Mesenteric fat pad (tissue), 1 donor: Measurements from ENCODE around the gene DPCD. TPM values are rescaled to one million over a fixed set of nuclear protein-coding genes. Genes with fewer than 3 reads are reported as not detected.

Source experiments
- DNase-seq: peaks from one replicate; pipeline ENCODE4 v3.0.0-alpha.2; 2020; ENCODE audit warnings: low spot score
- total RNA-seq: library from RNA; stranded (reverse); fragmentation: NEBNext Ultra II Directional; extraction: Animal tissue kit (Norgen Biotek cat#: 25700); gene quantifications from one replicate; pipeline ENCODE4 v1.2.1, GENCODE V29; 2021
- donor health status: DM: yes; HTN: yes; CAD: no.

Gene DPCD
- total RNA-seq, 1 donor from 2014 or later = 5.2 TPM

DNA sequence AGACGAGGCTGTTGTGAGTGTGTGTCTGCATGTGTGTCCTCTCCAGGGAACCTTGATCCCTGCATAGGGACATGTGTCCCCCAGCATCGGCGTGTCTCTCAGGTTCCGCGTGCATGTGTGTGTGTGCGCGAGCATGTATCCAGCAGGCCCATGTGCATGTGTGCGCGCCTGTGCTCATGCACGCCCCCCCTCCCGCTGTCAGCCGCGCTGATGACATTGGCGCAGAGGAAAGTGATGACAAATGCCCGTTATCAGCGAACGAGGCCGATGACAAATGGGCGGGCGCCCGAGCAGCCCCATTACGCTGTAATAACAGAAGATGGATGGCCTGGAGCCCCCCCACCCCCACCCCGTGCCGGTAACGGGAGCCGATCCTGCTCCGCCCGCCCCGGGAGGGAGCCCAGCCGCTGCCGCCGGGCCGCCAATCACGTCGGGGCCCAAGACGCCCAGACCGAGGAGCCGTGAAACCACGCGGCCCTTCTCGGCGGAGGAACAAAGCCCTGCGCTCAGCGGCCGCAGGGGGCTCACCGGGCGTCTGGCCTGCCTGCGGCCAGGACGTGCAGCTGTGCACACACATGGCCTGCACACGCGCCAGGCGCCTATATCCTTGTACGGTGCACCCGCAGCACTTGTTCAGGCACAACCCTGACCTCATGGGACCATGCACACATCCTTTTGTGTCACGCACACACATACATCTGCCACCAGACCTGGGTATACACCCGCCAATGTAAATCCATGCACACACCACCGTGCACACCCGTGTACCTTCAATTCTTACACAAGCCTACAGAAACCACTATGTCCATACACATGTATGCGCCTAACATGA, 21.6 kb upstream of the DPCD start:
- peak; percentile 87 for DNase-seq

DNA sequence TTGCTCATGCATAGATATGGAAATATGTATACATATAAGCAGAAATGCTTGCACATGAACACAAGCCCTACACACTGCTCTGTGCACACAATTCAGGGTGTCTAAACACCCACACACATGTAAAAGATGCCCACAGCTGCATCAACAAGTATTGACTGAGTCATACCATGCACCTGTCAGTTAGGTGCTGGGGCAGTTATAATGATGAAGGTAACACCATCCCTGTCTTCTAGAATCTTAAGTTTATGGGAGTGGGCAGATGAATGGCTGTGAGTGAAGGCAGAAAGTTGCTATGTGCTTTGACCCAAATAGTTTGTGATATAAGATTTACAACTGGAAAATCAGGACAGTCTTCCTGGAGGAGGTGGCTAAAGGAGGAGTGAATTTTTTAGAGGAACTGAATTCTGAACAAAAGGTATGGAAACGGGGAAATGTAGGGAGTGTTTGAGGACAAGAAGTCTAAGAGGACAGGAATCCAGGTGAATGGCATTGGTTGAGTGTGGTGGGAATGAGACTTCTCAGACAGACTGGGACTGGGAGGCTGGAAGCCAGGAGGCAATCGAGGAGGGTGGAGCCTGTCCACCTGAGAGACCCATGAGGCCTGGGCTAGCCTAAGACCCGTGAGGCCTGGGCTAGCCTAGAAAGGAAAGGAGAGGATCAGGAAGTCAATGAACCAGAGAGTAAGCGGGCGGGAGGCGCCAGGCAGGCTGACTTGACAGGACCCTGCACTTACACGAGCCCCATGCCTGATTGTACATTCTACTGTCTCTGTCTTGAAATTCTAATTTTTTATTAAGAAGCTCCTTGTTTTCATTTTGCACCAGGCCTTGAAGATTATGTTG, 20.7 kb upstream of the DPCD start:
- peak; percentile 78 for DNase-seq

DNA sequence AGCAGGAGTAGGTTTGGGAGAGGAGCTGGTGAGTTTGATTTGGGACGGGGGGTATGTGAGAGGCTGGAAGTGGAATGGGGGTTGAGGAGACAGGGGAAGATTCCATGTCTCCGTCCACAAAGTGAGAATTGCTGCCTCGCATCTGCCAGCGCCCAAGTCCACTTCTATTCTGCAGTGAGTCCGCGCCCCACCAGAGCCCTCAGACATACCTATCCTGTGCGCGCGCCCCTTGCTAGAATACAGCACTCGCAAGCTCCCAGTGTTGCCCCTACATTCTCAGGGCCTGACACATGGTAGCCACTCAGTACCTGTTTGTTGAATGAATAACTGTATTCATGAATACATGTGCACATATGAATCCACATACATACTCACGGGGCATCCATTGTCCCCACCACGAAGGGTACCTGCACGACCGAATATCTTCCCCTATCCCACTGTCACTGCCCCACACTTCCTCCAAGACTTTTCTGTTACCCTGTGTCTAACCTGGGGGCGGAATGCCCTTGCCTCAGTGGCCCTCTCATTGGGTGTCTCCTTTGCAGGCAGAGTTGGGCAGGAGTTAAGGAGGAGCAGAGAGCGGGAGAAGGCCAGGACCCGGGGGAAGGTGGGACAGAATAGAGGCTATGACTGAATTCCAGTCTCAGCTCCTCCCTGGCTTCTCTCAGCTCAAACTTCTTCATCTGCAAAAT, 19.9 kb upstream of the DPCD start:
- DNase-seq = peak; percentile 57

DNA sequence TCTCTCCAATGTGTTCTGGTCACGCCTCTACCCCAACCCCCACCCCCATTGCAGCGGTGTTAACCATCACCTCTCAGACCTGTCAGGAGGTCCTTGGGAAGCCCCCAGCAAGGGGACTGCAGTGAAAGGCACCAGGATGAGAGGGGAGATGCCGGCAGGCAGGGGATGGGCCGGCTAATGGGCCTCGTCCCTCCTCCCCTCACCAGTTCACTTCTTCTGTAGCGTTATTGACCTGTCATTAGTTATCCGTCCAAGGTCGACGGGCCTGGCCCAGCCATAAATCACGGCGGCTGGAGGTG, 18.8 kb upstream of the DPCD start:
- peak; percentile 87 for DNase-seq

DNA sequence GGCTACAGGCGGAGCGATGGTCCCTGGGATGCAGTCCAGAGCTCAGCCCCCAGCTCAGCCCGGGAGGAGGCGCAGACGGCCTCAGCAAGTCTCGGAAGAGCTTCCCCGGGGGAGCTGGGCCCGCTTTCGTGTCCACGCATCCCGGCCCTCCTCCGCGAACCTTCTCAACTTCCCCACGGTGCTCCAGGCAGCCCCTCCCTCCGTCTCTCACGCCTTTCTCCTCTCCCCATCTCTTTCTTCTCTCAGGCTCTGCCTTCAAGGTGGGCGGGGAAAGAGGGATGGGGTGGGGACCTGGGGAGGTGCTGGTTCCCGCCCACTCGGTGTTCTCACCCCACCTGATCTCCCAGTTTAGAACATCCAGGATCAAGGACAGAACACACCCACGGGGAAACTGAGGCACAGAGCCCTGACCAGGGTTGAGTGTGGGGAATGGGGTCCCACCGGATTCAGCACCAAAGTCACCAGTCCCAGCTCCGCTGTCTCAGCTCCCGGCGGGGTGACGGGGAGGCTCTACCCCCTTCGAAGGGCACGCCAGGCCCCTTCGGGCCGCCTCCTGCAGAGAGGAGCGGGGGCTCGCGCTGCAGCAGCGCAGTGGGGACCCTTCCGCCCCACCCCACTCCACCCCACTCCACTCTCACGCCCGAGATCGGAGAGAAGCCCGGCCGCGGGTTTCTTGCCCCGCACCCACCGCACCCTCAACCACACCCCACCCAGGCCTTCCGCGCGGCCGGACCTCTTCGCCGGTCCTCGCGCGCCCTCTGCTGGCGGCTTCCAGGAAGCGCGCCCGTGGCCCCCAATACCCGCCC, 18.3 kb upstream of the DPCD start:
- peak; percentile 95 for DNase-seq

DNA sequence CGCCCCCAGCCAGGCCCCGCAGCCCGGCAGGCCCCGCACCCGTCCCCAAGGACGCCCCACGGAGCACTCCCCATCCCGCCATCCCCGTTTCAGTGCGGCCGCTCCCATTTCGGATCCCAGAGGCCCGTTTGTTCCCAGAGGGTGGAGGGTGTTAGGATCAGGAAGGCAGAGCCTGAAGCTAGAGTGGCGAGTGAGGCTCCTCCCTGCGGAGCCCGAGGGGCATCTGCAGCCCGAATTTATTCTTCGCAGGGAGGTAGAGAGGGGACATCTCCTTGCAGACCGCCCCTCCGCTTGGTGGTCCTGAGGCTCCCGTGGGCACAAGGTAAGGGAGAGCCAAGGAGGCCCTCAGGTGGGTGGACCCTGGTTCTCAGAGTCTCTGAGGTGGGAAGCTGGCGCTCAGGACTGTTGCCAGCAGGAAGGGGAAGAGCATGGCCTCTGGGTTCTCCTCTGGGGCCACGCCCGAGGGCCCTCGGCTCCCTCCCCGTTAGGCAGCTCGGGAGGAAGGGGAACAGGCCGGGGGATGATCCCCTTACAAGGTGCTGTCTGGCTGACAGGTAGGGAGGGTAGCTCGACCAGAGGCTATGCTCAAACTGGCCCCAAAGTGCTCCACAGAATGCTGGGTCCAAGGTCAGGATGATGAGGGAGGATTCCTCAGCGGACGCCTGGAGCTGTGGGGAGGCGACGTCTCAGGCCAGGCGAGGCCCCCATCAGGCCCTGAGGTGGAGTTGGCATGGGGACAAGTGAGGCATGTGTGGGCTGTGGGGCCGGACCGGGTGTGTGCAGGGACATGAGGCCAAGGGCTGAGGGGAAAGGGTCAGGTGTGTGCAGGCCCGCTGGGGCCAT, 17.5 kb upstream of the DPCD start:
- no peak for DNase-seq

DNA sequence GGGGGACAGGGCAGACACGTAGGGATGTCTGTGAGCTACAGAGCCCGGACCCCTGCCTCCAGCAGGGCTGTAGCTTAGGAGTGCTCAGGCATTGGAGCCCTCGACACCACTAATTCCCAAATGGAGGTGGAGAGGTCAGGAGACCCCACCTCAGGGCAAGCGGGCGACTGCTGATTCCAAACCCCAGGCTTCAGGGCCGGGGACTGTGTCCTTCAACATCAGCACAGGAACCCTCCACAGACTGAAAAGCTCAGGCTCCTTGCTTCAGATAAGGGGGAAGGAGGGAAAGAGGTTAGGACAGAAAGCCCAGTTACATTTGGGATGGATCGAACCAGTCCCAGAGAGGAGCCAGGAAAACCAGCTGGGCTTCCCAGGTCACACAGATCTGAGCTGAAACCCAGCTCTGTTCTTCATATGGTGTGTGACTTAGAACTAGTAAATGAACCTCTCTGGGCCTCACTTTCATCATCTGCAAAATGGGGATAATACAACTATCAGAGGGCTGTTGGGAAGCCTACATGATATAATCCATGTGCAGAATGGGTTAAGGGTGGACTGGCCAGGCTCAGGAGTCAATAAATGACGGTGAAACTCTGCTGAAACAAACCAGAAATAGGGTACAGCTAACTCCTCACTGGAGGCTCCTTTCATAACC, 16.7 kb upstream of the DPCD start:
- DNase-seq = no peak

DNA sequence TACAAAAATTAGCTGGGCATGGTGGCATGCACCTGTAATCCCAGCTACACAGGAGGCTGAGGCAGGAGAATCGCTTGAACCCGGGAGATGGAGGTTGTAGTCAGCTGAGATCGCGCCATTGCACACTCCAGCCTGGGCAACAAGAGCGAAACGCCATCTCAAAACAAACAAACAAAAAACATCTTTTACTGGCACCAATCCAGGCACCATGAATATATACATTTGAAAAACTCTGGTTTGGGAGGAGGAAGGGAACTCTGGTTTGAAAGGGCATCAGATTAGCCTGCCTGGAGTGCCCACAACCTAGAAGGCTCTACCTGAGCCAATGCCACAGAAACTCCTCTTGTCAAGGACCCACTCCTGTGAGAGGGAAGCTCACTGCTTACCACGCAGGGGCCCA, 16.0 kb upstream of the DPCD start:
- DNase-seq = no peak

DNA sequence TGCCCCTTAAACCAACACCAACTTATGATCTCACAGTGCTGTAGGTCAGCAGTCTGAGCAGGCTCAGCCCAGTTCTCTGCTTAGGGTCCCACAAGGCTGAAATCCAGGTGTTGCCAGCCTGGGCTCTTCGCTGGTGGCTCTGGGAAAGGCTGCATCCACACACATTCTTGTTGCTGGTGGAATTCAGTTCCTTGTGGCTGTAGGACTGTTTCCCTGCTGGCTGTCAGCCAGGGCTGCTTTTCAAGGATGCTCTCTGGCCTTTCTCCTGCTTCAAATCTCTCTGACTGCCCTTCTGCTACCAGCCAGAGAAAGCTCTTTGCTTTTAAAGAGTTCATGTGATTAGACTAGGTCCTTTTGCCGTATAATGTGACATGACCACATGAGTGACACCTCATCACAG, 15.3 kb upstream of the DPCD start:
- DNase-seq = no peak

DNA sequence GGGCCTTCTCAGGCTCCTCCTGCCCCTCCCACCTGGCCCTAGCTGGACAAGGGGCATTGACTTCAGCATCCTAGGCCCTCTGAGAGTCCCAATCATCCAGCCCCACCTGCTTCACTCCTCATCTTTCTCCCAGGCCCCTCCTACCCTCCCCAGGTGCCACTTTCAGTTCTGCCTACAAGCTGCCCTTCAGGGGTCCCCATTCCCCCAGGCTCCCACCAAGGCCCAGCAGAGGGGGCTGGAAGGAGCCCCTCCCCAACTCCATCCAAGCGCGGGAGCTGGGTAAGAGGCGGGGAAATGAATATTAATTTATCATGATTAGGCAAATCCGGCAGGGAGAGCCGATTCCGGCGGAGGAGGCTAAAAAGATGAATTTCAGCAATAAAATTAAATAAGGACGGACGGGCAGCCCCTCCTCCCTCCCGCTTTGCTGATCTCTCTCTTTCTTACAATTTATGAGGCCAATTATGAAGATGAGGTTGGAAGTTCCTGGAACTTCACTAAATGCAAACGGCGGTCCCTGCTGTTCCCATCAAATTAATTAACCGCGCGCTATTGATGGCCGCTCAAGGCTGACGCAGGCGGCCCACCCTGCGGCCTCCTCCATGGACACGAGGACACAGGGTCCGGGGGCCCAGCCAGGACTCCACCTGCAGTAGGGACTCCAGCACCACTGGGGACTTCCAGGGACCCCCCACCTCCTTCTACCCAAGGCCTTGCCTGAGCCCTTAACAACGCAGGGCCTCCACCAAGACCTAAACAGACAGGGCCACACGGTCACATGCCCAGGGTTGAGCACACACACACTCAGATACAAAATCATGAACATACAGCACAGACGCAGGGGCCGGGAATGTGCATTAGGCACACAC, 14.0 kb upstream of the DPCD start:
- no peak for DNase-seq

DNA sequence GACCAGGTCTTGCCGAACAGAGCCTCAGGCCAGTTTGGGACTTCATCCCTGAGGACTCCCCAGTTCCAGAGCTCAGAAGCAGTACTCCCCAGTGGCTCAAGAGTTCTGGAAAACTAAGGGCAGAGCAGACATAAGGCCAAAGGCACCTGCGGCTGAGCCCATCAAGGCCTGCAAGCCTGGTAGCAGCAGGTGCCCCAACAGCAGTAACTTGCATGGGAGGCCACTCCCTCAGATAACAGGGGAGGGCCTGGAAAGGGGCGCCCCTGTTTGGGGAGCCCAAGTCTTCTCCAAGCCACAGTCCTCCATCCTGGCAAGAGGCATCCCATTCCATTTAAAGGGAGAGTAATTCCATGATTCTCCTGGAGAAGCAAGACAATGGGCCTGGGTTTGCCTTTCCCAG, 13.0 kb upstream of the DPCD start:
- no peak for DNase-seq

DNA sequence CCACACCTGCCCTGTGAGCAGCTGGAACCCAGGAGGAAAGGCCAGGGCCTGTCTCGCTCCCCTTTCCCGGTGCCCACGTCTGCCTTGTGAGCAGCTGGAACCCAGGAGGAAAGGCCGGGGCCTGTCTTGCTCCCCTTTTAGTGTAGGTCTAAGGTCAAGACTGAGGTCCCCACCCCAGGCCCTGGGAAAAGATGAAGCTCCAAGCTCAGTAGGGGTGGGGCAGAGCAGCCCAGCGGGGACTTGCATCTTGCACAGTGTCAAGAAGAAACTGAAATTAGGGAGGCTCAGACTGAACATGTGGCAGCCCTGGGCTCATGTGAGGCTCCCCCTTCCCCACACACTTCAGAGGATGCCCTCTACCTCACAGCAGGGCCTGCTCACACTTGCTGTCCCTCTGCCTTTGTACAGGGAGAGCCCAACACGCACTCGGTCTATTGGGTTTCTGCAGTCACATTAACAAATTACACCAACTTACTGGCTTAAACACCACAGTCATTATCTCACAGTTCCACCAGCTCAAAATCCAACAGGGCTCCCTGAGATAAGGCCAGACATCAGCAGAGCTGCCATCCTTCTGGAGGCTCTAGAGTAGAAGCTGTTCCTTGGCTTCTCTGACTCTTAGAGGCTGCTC, 12.4 kb upstream of the DPCD start:
- no peak for DNase-seq

DNA sequence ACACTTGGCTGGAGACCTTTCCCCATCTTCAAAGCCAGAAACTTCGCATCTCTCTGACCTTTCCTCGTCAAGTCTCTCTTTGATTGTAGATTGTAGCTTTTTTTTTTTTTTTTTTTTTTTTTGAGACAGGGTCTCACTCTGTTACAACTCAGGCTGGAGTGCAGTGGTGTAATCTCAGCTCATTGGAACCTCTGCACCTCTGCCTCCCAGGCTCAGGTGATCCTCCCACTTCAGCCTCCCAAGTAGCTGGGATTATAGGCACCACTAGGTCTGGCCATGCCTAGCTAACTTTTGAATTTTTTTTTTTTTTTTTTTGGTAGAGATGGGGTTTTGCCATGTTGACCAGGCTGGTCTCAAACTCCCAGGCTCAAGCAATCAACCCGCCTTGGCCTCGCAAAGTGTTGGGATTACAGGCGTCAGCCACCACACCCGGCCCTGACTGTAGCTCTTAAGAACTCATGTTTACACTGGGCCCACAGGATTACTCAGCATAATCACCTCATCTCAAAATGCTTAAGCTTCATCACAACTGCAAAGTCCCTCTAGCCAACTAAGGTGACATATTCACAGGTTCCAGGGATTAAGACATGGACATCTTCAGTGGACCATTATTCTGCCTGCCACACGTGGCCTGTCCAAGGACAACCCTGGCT, 11.8 kb upstream of the DPCD start:
- no peak for DNase-seq

DNA sequence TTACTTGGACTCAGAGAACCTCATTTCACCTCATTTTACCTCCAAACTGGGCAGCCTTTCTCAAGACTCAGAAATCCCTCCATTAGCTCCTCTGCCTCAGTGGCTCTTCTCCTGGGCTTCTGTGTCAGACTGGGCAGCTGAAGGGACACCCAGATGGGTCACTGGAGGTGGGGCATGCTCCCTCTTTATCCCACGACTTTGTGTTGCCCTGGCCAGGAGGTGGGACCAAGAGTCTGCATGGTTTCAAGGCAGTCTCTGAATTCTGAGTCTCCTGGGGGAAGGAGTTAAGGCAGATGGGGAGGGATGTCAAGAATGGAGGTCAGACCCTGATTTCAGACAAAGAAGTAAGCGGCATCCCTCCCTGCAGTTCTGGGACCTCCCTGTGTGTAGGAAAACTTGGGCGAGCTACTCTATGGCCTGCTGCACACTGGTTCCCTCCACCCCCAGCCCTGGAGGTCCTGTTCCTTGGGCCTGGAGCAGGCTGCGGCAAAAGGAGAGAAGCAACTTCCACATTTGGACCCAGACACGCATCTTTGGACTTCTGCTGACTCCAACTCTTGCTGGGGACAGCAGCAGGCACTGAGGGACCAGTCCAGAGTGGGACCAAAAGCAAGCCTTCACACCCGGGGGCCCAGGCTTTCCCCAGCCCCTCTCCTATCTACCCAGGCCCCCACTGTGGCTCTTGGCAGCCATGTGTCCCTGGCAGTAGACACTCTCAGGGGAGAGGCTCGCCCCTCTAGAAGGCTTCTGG, 10.8 kb upstream of the DPCD start:
- no peak for DNase-seq

DNA sequence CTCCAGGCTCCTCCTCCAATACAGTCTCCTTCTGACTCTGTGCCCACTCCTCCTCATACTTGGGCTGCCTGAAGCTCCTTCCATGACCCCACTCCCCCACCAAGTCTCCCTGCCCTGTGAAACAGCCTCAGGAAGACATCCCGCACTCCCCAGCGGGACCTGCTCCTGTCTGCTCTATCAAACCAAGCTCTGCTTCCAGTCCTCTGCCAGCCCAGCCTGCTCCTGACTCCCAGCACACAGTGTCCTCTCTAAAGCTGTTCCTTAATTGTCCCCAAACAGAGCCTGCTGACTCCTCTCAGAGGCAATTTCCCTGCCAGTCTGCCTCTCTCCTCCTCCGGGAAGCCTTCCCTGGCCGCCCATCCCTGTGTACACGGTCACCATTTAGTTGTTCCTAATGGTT, 9.9 kb upstream of the DPCD start:
- no peak for DNase-seq

DNA sequence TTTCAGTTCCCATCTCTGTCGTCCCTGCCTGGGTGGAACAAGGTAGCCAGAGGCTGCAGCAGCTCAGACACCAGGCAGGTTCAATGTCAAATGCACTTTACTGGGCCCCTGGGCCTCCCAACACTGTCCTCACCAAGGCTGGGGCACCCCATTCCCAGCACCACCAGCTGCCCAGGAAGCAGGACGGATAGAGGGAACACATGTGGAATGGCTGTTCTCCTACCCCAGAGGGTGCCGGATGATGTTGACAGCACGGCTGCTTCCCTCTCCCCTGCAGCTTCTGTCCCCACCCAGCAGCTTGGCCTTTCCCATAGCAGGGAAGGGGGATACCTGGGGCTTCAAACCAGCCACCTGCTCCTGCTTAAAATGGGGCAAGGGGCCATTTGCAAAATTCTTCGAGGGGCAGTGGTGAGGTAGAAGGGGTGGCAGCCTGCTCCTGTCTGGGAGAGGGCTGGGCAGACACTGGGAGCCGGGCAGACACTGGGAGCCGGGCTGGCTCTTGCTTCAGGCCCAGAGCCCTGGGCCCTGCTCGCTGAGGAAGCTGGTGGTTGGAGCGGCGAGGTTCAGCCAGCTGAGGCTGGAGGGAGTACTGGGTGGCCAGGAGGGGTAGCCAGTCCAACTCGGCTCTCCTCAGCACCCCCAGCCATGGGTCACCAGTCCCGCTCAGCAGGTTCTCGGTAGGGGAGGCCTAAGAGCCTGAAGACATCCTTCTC, 9.2 kb upstream of the DPCD start:
- DNase-seq = no peak

DNA sequence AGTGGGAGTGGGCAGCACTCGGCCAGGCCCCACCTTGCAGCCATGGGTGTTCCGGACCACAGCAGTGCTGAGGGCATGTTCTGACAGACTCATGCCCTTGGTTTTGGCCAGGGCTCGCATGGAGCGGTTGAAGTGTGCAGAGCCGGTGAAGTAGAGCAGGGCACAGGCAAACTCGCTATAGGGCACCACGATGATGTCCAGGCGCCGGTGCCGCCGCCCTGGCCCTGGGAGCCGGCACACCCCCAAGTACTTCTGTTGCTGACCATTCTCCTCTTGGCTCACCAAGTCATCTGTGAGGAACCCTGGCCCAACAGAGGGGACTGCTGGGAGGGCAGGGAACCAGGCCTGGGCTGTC, 8.6 kb upstream of the DPCD start:
- no peak for DNase-seq
